HG02588 (cell line): Measurements from ENCODE around the gene CBLC.
"Not testable (repeated sequence)": the region's sequence is repeated elsewhere in the genome, so short reads cannot be mapped to it uniquely, and the experiment has no call there.

Experiments
- ATAC-seq: cut with Tn5 transposase; IDR thresholded peaks from one replicate; pipeline ENCODE4 v1.9.1; 2021; ENCODE audit warnings: mild to moderate bottlenecking, moderate library complexity; ENCODE audit not compliant: unreplicated experiment

Gene CBLC

GRCh38 chr19:44818466-44819031, 40.9 kb downstream of the CBLC start:
- no peak for ATAC-seq

GRCh38 chr19:44819246-44819832, 41.6 kb downstream of the CBLC start:
- ATAC-seq, result no peak

- no peak for ATAC-seq
Observed at GRCh38 chr19:44820648-44821609, 43.2 kb downstream of the CBLC start.

- ATAC-seq, result no peak
Observed at GRCh38 chr19:44822177-44822576, 44.5 kb downstream of the CBLC start.

GRCh38 chr19:44822670-44823372, 45.1 kb downstream of the CBLC start:
- no peak for ATAC-seq

- no peak for ATAC-seq
Observed at GRCh38 chr19:44823373-44823698, 45.6 kb downstream of the CBLC start.

GRCh38 chr19:44824761-44825160, 47.1 kb downstream of the CBLC start:
- no peak for ATAC-seq

GRCh38 chr19:44832875-44833274, 55.2 kb downstream of the CBLC start:
- not testable (repeated sequence) for ATAC-seq

- not testable (repeated sequence) for ATAC-seq
Observed at GRCh38 chr19:44834399-44834798, 56.7 kb downstream of the CBLC start.

- no peak for ATAC-seq
Observed at GRCh38 chr19:44839276-44839675, 61.6 kb downstream of the CBLC start.

- ATAC-seq, result no peak
Observed at GRCh38 chr19:44840811-44841210, 63.1 kb downstream of the CBLC start.

GRCh38 chr19:44841231-44841630, 63.5 kb downstream of the CBLC start:
- ATAC-seq, result no peak

GRCh38 chr19:44845286-44845611, 67.6 kb downstream of the CBLC start:
- no peak for ATAC-seq

GRCh38 chr19:44845612-44846454, 68.1 kb downstream of the CBLC start, which contains the start of gene NECTIN2:
Gene NECTIN2, plus strand, starts transcription at chr19:44846297. Its CDS starts 229 bp downstream, at chr19:44846526.
- no peak for ATAC-seq

- ATAC-seq, result no peak
Observed at GRCh38 chr19:44846455-44847143, 68.9 kb downstream of the CBLC start.

- ATAC-seq, result no peak
Observed at GRCh38 chr19:44847144-44848035, 69.7 kb downstream of the CBLC start.

GRCh38 chr19:44848036-44848811, 70.5 kb downstream of the CBLC start:
- ATAC-seq, result no peak

- ATAC-seq, result no peak
Observed at GRCh38 chr19:44848812-44849447, 71.2 kb downstream of the CBLC start.
